Natural killer cell (primary cell): ENCODE results near the gene TRIM71. TPM values are rescaled to one million over a fixed set of nuclear protein-coding genes. Genes with fewer than 3 reads are reported as not detected.
"Not testable (repeated sequence)": the region's sequence is repeated elsewhere in the genome, so short reads cannot be mapped to it uniquely, and the experiment has no call there.

Experiments used
- ATAC-seq, 3 donors: fragments of 150-1000 bp in 2 of 3; fragments of 200-7000 bp in 1 of 3; cut with Tn5 transposase; 1 replicate in 1 of 3; 2 replicates in 2 of 3; pipeline ENCODE4 v1.10.0; 2021; ENCODE audit warnings: mild to moderate bottlenecking in 2 of 3, moderate library complexity in 2 of 3
- DNase-seq, 2 donors: peaks; one replicate each; pipeline versions ENCODE4 v3.0.0 to v3.0.0-alpha.2; 2013 to 2021; ENCODE audit warnings: mixed read lengths in 1 of 2
- H3K27ac ChIP-seq: one replicate; pipeline ENCODE4 v1.5.1; 2013; ENCODE audit warnings: mild to moderate bottlenecking, low read length
- H3K27me3 ChIP-seq: one replicate; pipeline ENCODE4 v1.6.1; 2013; ENCODE audit warnings: low read length; ENCODE audit not compliant: control insufficient read depth, insufficient read depth
- H3K36me3 ChIP-seq: one replicate; pipeline ENCODE4 v1.6.1; 2013; ENCODE audit warnings: low read length; ENCODE audit not compliant: control insufficient read depth, insufficient read depth
- H3K4me1 ChIP-seq: one replicate; pipeline ENCODE4 v1.6.1; 2013; ENCODE audit warnings: low read length; ENCODE audit not compliant: control insufficient read depth, insufficient read depth
- H3K4me3 ChIP-seq: one replicate; pipeline ENCODE4 v1.5.1; 2013; ENCODE audit warnings: low read length
- H3K9me3 ChIP-seq: one replicate; pipeline ENCODE4 v1.6.1; 2013; ENCODE audit warnings: low read length; ENCODE audit not compliant: control insufficient read depth, insufficient read depth
- H3K27ac Mint-ChIP-seq, 2 donors: one replicate each; pipeline ENCODE4 v1.8.0; 2022; ENCODE audit warnings: mild to moderate bottlenecking in 2 of 2, mixed read lengths in 2 of 2, moderate library complexity in 1 of 2
- H3K27me3 Mint-ChIP-seq, 2 donors: one replicate each; pipeline ENCODE4 v1.8.0; 2022; ENCODE audit warnings: low read depth in 2 of 2, mixed read lengths in 2 of 2
- H3K36me3 Mint-ChIP-seq: one replicate; pipeline ENCODE4 v1.8.0; 2022; ENCODE audit warnings: mixed read lengths
- H3K4me1 Mint-ChIP-seq, 2 donors: one replicate each; pipeline ENCODE4 v1.8.0; 2022; ENCODE audit warnings: mixed read lengths in 2 of 2
- H3K4me3 Mint-ChIP-seq: one replicate; pipeline ENCODE4 v1.8.0; 2022; ENCODE audit warnings: mild to moderate bottlenecking, moderate library complexity, mixed read lengths
- H3K9me3 Mint-ChIP-seq, 2 donors: one replicate each; pipeline ENCODE4 v1.8.0; 2022; ENCODE audit warnings: mixed read lengths in 2 of 2
- WGBS: methylation state at CpG from one replicate; pipeline ENCODE4 v1.1.7; 2013; ENCODE audit warnings: missing lambda C conversion rate; ENCODE audit not compliant: insufficient coverage; 5-methylcytosine and 5-hydroxymethylcytosine counted together
- intact Hi-C: fragments of 100-400 bp; cut with micrococcal nuclease; formaldehyde crosslinking; loops from one replicate; pipeline ENCODE4 v1.14.2; 2022
- total RNA-seq, 4 donors: library from RNA; stranded (reverse); fragments of 120-200 nt in 1 of 4; gene quantifications; one replicate each; pipeline versions ENCODE4 v1.2.3 to v1.2.4, GENCODE V29; 2013 to 2022
- TF ChIP-seq, protein P1 (sequence below): fragments of 200-600 bp; IDR thresholded peaks from one replicate; pipeline ENCODE4 v1.8.0; 2022; ENCODE audit warnings: antibody characterized with exemption

The TRIM71 gene
- total RNA-seq, 3 donors from 2014 or later (not counting 1 experiment from before 2014, with no cell fraction given) = 0.05 TPM; not detected in 2

DNA sequence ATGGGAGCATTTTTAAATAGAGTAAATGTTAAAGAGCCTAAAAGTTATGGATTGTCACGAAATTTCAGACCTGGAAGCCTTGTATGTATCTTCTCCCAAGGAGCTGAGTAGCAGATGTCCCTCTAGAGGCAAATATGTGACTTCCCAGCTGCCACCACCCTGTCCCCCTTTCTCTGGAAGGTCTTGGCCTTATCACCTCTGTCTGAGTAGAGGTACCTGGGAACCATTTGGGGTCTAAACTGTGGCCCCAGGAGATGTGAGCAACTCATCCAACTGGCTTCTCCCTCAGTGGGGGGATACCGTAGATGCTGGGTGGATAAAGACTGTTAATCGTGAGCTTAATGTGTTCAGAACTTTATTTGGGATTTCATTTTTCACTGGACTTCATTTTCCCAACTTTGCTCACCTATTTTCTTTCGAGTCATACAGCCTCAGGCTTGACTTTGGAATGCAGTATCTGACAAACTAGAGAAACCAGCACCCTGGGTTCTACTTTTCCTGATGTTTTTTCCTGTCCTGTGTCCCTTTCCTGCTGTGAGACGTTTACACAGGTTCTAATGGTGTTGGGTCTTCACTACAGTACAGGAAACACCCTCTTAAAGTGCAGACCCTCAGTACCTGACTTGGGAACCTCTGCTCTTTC is 80.3 kb downstream of the TRIM71 start:
- H3K9me3 Mint-ChIP-seq = no peaks in the 10 kb centered on the region
- H3K27ac Mint-ChIP-seq = no peak overlapping the region
- intact Hi-C loops = no loop called here
- H3K4me1 ChIP-seq = peaks cover 3% of the 10 kb centered on the region
- H3K36me3 Mint-ChIP-seq = no peaks in the 10 kb centered on the region
- no peak overlapping the region for H3K27ac ChIP-seq
- DNase-seq = no peak
- TF ChIP-seq, protein P1, sequence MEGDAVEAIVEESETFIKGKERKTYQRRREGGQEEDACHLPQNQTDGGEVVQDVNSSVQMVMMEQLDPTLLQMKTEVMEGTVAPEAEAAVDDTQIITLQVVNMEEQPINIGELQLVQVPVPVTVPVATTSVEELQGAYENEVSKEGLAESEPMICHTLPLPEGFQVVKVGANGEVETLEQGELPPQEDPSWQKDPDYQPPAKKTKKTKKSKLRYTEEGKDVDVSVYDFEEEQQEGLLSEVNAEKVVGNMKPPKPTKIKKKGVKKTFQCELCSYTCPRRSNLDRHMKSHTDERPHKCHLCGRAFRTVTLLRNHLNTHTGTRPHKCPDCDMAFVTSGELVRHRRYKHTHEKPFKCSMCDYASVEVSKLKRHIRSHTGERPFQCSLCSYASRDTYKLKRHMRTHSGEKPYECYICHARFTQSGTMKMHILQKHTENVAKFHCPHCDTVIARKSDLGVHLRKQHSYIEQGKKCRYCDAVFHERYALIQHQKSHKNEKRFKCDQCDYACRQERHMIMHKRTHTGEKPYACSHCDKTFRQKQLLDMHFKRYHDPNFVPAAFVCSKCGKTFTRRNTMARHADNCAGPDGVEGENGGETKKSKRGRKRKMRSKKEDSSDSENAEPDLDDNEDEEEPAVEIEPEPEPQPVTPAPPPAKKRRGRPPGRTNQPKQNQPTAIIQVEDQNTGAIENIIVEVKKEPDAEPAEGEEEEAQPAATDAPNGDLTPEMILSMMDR = no peak
- H3K4me3 Mint-ChIP-seq = no peak overlapping the region
- H3K4me3 ChIP-seq = no peak overlapping the region
- H3K36me3 ChIP-seq = no peaks in the 10 kb centered on the region
- 78% methylated on average over 5 of the region's 5 CpGs for WGBS
- H3K27me3 Mint-ChIP-seq = peaks cover 5 to 20% of the 10 kb centered on the region in 2 donors
- no peaks in the 10 kb centered on the region for H3K27me3 ChIP-seq
- ATAC-seq = no peak
- no peaks in the 10 kb centered on the region for H3K9me3 ChIP-seq
- H3K4me1 Mint-ChIP-seq = no peaks in the 10 kb centered on the region

GRCh38 chr3:32899265-32899664 is 81.5 kb downstream of the TRIM71 start:
- H3K9me3 ChIP-seq = no peaks in the 10 kb centered on the region
- 93% methylated on average over 2 of the region's 2 CpGs for WGBS
- no peaks in the 10 kb centered on the region for H3K27me3 ChIP-seq
- H3K4me1 ChIP-seq = peaks cover 4% of the 10 kb centered on the region
- no peak for DNase-seq
- Mint-ChIP-seq H3K4me3 (no peak overlapping the region), H3K4me1 (peaks cover 7% of the 10 kb centered on the region in 2 donors), H3K9me3 (no peaks in the 10 kb centered on the region), H3K27ac (no peak overlapping the region), H3K36me3 (no peaks in the 10 kb centered on the region), H3K27me3 (peaks cover 12 to 16% of the 10 kb centered on the region in 2 donors)
- ATAC-seq = no peak
- no peak overlapping the region for H3K4me3 ChIP-seq
- TF ChIP-seq, protein P1 = no peak
- no peaks in the 10 kb centered on the region for H3K36me3 ChIP-seq
- intact Hi-C loops = no loop called here
- no peak overlapping the region for H3K27ac ChIP-seq

DNA sequence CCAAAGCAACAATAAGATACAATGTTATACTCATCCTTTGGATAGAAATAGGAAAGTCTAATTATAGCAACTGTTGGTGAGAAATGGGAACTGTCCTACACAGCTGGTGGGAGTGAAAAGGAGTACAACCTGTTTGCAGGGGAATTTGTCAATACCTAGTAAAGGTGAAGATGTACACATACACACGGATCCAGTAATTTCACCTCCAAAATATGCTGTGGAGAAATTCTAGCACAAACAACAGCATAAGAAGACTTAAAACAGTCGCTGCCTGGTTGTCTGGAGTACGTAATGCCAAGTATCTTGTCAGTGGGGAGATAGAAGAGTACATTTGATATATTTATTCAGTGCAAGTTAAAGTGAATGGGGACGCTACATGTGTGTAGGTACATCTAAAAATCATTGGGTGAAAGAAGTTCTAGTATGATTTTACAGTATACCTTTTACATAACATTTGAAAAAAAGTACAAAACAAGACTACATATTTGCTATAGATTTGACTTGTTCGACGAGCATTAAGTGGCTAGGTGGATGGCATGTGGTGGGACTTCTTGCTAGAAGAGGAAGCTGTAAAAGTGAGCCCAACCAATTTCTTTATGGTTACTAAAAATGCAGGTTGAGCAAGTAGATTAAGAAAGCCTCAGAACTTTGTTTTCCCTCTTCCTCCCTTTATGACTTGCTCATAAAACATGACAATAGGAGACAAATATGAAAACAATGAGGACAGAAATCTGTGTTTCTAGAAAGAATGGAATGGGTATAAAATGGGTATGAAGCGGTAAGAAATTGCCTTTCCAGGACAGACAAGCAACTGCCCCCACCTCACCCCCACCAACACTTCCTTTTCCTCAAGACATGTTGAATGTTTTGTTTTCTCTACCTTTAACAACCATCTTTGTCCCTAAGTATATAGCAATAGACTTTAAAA is 83.5 kb downstream of the TRIM71 start:
- Mint-ChIP-seq H3K4me1 (peaks cover 7 to 8% of the 10 kb centered on the region in 2 donors), H3K27ac (no peak overlapping the region), H3K9me3 (no peaks in the 10 kb centered on the region), H3K27me3 (peaks cover 9 to 13% of the 10 kb centered on the region in 2 donors), H3K36me3 (no peaks in the 10 kb centered on the region), H3K4me3 (no peak overlapping the region)
- H3K4me1 ChIP-seq = peaks cover 4% of the 10 kb centered on the region
- DNase-seq (no peak), ATAC-seq (no peak)
- H3K9me3 ChIP-seq = no peaks in the 10 kb centered on the region
- no peak overlapping the region for H3K4me3 ChIP-seq
- WGBS = 92% methylated on average over 2 of the region's 7 CpGs
- no peak overlapping the region for H3K27ac ChIP-seq
- intact Hi-C loops = no loop called here
- TF ChIP-seq, protein P1 = no peak
- H3K36me3 ChIP-seq = no peaks in the 10 kb centered on the region
- no peaks in the 10 kb centered on the region for H3K27me3 ChIP-seq

GRCh38 chr3:32902887-32903371 is 85.1 kb downstream of the TRIM71 start:
- 36% methylated on average over 31 of the region's 31 CpGs for WGBS

More at GRCh38 chr3:32902887-32903371, 85.1 kb downstream of the TRIM71 start:
- H3K27me3 ChIP-seq, H3K9me3 ChIP-seq, H3K36me3 ChIP-seq, H3K27ac ChIP-seq, H3K4me1 ChIP-seq, intact Hi-C loops, H3K36me3 Mint-ChIP-seq, H3K9me3 Mint-ChIP-seq, ATAC-seq, H3K4me1 Mint-ChIP-seq, H3K27ac Mint-ChIP-seq, H3K4me3 ChIP-seq: not testable (repeated sequence)
- Mint-ChIP-seq H3K27me3 (peaks cover 9 to 13% of the 10 kb centered on the region in 2 donors), H3K4me3 (peak overlapping the region; percentile 72)
- DNase-seq = peak in 1 of 2 donors; percentile 45
